Measurements from ENCODE around the gene RFTN1. TPM values are rescaled to one million over a fixed set of nuclear protein-coding genes. Genes with fewer than 3 reads are reported as not detected.

RFTN1 gene
- total and polyA plus RNA-seq, 2 donors (not counting 3 experiments of a cell fraction or from before 2014, with no cell fraction given) = 40.3 to 43.3 TPM

GRCh38 chr3:16330351-16330750, 183.1 kb downstream of the RFTN1 start:
- no peak overlapping the region for H3K27ac ChIP-seq (ENCODE audit: insufficient read depth, low read depth, low read length)
- H3K4me1 ChIP-seq (ENCODE audit: control insufficient read depth, extremely low read depth, insufficient read depth, low read length) = no peaks in the 10 kb centered on the region
- no TSS peak for BruUV-seq (replicated peaks)
- H3K9me3 ChIP-seq (replicated peaks; ENCODE audit: control insufficient read depth, insufficient read depth, low read length) = no peaks in the 10 kb centered on the region
- ChIA-PET CTCF (no interaction called here), POLR2A (no interaction called here)
- H3K9me1 ChIP-seq (replicated peaks; ENCODE audit: control insufficient read depth, extremely low read depth, insufficient read depth, low read length) = no peaks in the 10 kb centered on the region
- FAIRE-seq (no peak), DNase-seq (ENCODE audit: low read depth, low spot score) (no peak)
- peaks cover 0 to 2% of the 10 kb centered on the region in 2 experiments for H3K36me3 ChIP-seq (ENCODE audit: control insufficient read depth in 2 of 2, extremely low read depth in 1 of 2, insufficient read depth in 2 of 2, low read length in 2 of 2)
- H4K20me1 ChIP-seq (replicated peaks; ENCODE audit: control insufficient read depth, extremely low read depth, insufficient read depth, low read length) = no peaks in the 10 kb centered on the region
- H3K79me2 ChIP-seq (ENCODE audit: control insufficient read depth, insufficient read depth, low read length) = no peaks in the 10 kb centered on the region
- H2AFZ ChIP-seq (ENCODE audit: low read depth, low read length) = no peak overlapping the region
- dilution Hi-C loops (cut with MboI; ENCODE audit: extremely low pct_ligation_motif_present, low sequenced_read_pairs) = no loop called here
- intact Hi-C loops (cut with micrococcal nuclease) = no loop called here
- H3K27me3 ChIP-seq (ENCODE audit: control insufficient read depth in 2 of 2, insufficient read depth in 2 of 2, low read length in 2 of 2) = no peaks in the 10 kb centered on the region
- no peak overlapping the region for H3K4me2 ChIP-seq (ENCODE audit: insufficient read depth, low read length)
- TF ChIP-seq CTCF (IDR thresholded peaks at IDR 0.05; ENCODE audit: extremely low read depth in 1 of 2, insufficient read depth in 1 of 2, low read depth in 1 of 2, low read length in 2 of 2) (no peak), GATA2 (IDR thresholded peaks at IDR 0.05; ENCODE audit: insufficient read depth, insufficient read length, low read depth, low read length) (no peak), POLR2AphosphoS5 (IDR thresholded peaks at IDR 0.05; ENCODE audit: insufficient read depth, low read depth, low read length) (no peak), EZH2 (IDR thresholded peaks at IDR 0.05; ENCODE audit: borderline replicate concordance, low read depth, low read length, severe bottlenecking) (no peak), POLR2A (IDR thresholded peaks at IDR 0.05; ENCODE audit: low read depth, low read length) (no peak), FOS (IDR thresholded peaks at IDR 0.05; ENCODE audit: borderline replicate concordance, insufficient read depth, low read length) (no peak), MYC (IDR thresholded peaks at IDR 0.05; ENCODE audit: low read depth, low read length) (no peak), JUN (IDR thresholded peaks at IDR 0.05; ENCODE audit: borderline replicate concordance, insufficient read depth, insufficient read length, low read depth) (no peak)
- TF ChIP-seq, protein P1, sequence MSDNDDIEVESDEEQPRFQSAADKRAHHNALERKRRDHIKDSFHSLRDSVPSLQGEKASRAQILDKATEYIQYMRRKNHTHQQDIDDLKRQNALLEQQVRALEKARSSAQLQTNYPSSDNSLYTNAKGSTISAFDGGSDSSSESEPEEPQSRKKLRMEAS (IDR thresholded peaks at IDR 0.05; ENCODE audit: insufficient read depth, insufficient read length) = no peak
- no peak overlapping the region for H3K9ac ChIP-seq (replicated peaks; ENCODE audit: extremely low read depth, insufficient read depth, low read length)
- no peak overlapping the region for H3K4me3 ChIP-seq (replicated peaks in 1 of 3; ENCODE audit: insufficient read depth in 1 of 3, low read depth in 1 of 3, low read length in 3 of 3)
